Heart left ventricle (tissue), 16 donors: Measurements from ENCODE around the gene HSPB7. TPM values are rescaled to one million over a fixed set of nuclear protein-coding genes. Genes with fewer than 3 reads are reported as not detected.
A peak's percentile ranks its signal among the peaks of the same experiment; 100 is the strongest.

Experiments
- ATAC-seq, 4 donors: fragments of 200-7000 bp; cut with Tn5 transposase; one replicate each; pipeline ENCODE4 v1.9.1; 2020 to 2022; ENCODE audit warnings: moderate library complexity in 4 of 4, mild to moderate bottlenecking in 3 of 4, moderate number of reproducible peaks in 1 of 4
- DNase-seq, 5 donors: peaks; one replicate each; pipeline ENCODE4 v3.0.0-alpha.2; 2020
- H3K27ac ChIP-seq, 12 donors: fragments of 200-600 bp; sonication (generic) in 4 of 12; one replicate each; pipeline versions ENCODE4 v1.5.0 to v1.8.0; 2016 to 2022; ENCODE audit warnings: mild to moderate bottlenecking in 2 of 12
- H3K27me3 ChIP-seq, 9 donors: fragments of 200-600 bp; sonication (generic) in 2 of 9; one replicate each; pipeline versions ENCODE4 v1.5.1 to v1.8.0; 2016 to 2022; ENCODE audit warnings: mild to moderate bottlenecking in 3 of 9
- H3K36me3 ChIP-seq, 9 donors: fragments of 200-600 bp; sonication (generic) in 2 of 9; one replicate each; pipeline versions ENCODE4 v1.5.0 to v1.8.0; 2018 to 2022; ENCODE audit warnings: mild to moderate bottlenecking in 2 of 9
- H3K4me1 ChIP-seq, 12 donors: fragments of 200-600 bp; sonication (generic) in 4 of 12; one replicate each; pipeline versions ENCODE4 v1.5.0 to v1.8.0; 2016 to 2022; ENCODE audit warnings: mild to moderate bottlenecking in 3 of 12
- H3K4me3 ChIP-seq, 12 donors: fragments of 200-600 bp; sonication (generic) in 4 of 12; one replicate each; pipeline versions ENCODE4 v1.5.0 to v1.8.0; 2017 to 2022; ENCODE audit warnings: mild to moderate bottlenecking in 9 of 12, moderate library complexity in 4 of 12
- H3K9me3 ChIP-seq, 12 donors: fragments of 200-600 bp; sonication (generic) in 4 of 12; one replicate each; pipeline versions ENCODE4 v1.5.0 to v1.8.0; 2016 to 2022; ENCODE audit warnings: mild to moderate bottlenecking in 1 of 12
- POLR2A ChIP-seq, 2 donors: fragments of 450-650 bp; IDR thresholded peaks; one replicate each; pipeline ENCODE4 v1.6.1; 2017; ENCODE audit warnings: antibody characterized with exemption in 2 of 2, mild to moderate bottlenecking in 2 of 2, moderate library complexity in 2 of 2
- WGBS, 4 donors: extraction: QIAGEN DNeasy Blood & Tissue Kit in 2 of 4; methylation state at CpG; one replicate each; pipeline versions ENCODE4 v1.1.5 to v1.1.7; 2013 to 2018; 5-methylcytosine and 5-hydroxymethylcytosine counted together
- intact Hi-C, 10 donors: fragments of 100-400 bp; cut with DNase I; formaldehyde crosslinking; loops; one replicate each; pipeline versions ENCODE4 v1.11.1 to v1.14.2; 2022
- polyA plus RNA-seq, 2 donors: library from polyadenylated mRNA; stranded (reverse); fragments of 200-250 nt; gene quantifications; one replicate each; pipeline ENCODE4 v1.2.3, GENCODE V29; 2013
- total RNA-seq, 9 donors: library from RNA; depleted of rRNA in 2 of 9; stranded (reverse); fragments of >200 nt in 2 of 9; fragmentation: NEBNext Ultra II Directional in 3 of 9; extraction: Animal tissue kit (Norgen Biotek cat#: 25700) in 3 of 9; gene quantifications; one replicate each; pipeline versions ENCODE4 v1.1.0 to v1.2.4, GENCODE V29; 2016 to 2023
- TF ChIP-seq, protein P1 (sequence below), 12 donors: fragments of 200-600 bp; sonication (generic) in 4 of 12; IDR thresholded peaks; one replicate each; pipeline versions ENCODE4 v1.5.0 to v1.8.0; 2018 to 2022; ENCODE audit warnings: antibody characterized with exemption in 12 of 12, mild to moderate bottlenecking in 5 of 12
- donor health status: ischemic (EF 13 %, LVEDD 7.1; RV severe dilation, severe dysfunction).
- donor health status: healthy with polysubstance abuse.
- donor health status: DM: no; HTN: yes; CAD: no.
- donor health status: DM: no; HTN: no; CAD: no.
- donor health status: ischemic (EF 25% LVEDD 6.9; RV normal size, moderate dysfunction).
- donor health status: ischemic (EF 25% LVEDD 5.7; RV mildly dilated, moderate dysfunction).
- donor health status: healthy.
- donor health status: DM: yes; HTN: yes; CAD: no.
- donor health status: ischemic (EF 35%, LVEDD 5.7; RV mildly dilated, moderate dysfunction).
- donor health status: nonischemic (EF 11% LVEDD 7.7; RV severe dilation, severe dysfunction).
- donor health status: DM: yes; HTN: yes; CAD: no.
- donor health status: PGD.
- donor health status: ischemic (EF 29% LVEDD 5.4; RV normal size, mild dysfunction).
- donor health status: nonischemic (EF 23%, LVEDD 6.1; RV moderate dilation, normal function).

HSPB7 gene
- total and polyA plus RNA-seq, 11 donors: 2,598 to 10,910 (median 4,961) TPM

DNA sequence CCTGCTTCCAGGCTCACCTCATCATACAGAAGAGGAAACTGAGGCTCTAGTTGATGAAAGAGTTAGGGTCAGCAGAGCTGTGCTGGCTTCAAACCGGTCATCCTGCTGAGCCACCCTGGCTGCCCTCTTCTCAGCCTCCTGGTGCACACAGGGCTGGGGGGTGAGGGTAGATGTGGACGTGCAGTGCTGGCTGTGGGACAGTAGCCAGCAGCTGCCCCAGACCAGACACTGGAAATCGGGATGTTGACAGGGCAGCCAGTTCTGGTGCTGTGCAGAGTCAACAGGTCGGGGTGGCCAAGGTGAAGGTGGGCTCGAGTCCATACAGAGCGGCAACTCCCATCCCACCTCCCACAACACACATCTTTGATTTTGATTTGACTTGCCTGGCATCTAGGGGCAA lies 2.5 kb upstream of the HSPB7 start:
- peak overlapping the region; percentile 65 to 99 (median 97) for H3K27ac ChIP-seq
- no peak overlapping the region for H3K4me3 ChIP-seq
- intact Hi-C loops: no loop called here
- H3K9me3 ChIP-seq: no peaks in the 10 kb centered on the region
- ATAC-seq (peak in 3 of 4 donors; percentile 2 to 9 (median 4)), DNase-seq (peak in 3 of 5 donors; percentile 46 to 69 (median 69))
- H3K4me1 ChIP-seq: peaks cover 0 to 45% (median 18%) of the 10 kb centered on the region in 12 donors
- TF ChIP-seq, protein P1, sequence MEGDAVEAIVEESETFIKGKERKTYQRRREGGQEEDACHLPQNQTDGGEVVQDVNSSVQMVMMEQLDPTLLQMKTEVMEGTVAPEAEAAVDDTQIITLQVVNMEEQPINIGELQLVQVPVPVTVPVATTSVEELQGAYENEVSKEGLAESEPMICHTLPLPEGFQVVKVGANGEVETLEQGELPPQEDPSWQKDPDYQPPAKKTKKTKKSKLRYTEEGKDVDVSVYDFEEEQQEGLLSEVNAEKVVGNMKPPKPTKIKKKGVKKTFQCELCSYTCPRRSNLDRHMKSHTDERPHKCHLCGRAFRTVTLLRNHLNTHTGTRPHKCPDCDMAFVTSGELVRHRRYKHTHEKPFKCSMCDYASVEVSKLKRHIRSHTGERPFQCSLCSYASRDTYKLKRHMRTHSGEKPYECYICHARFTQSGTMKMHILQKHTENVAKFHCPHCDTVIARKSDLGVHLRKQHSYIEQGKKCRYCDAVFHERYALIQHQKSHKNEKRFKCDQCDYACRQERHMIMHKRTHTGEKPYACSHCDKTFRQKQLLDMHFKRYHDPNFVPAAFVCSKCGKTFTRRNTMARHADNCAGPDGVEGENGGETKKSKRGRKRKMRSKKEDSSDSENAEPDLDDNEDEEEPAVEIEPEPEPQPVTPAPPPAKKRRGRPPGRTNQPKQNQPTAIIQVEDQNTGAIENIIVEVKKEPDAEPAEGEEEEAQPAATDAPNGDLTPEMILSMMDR (IDR thresholded peaks at IDR 0.05): no peak
- TF ChIP-seq POLR2A (IDR thresholded peaks at IDR 0.05): no peak
- H3K36me3 ChIP-seq: peaks cover 0 to 6% (median 0%) of the 10 kb centered on the region in 9 donors
- no peaks in the 10 kb centered on the region for H3K27me3 ChIP-seq
- WGBS, 4 donors: 40 to 66% (median 56%) methylated on average over 6 of the region's 6 CpGs

DNA sequence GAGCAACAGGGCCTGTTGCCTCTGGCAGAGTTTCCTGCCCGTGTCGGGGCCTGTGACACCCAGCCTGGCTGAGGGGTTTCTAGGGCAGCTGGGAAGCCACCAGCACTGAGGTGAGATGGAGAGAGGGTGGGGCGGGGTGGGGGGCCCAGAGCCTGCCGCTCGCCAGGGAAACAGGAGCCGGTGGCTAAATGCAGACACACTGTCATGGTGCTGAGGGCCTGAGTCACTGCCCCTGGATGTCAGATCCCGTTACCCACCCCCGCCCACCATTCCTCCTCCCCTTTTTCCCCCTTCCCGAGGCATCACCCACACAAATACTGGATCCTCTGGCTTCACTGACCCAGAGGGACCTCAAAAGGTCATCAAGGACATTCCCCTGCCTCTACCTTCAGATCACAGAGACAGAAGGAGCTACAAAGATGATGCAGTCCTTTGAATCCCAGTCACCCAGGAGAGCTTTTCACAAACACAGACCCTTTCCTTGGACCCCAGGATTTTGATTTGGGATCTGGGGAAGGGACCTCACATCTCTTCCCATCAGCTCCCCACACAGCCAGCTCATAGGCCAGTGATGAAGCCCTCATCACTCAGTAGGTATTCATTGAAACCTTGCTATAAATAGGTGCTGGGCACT lies 1.9 kb upstream of the HSPB7 start:
- DNase-seq (peak; percentile 80 to 92 (median 84)), ATAC-seq (peak in 2 of 4 donors; percentile 39 to 59)
- Histone ChIP-seq H3K4me1 (peaks cover 0 to 51% (median 19%) of the 10 kb centered on the region in 12 donors), H3K4me3 (peak overlapping the region in 1 of 12 donors; percentile 68), H3K9me3 (no peaks in the 10 kb centered on the region), H3K27ac (peak overlapping the region; percentile 88 to 99 (median 97)), H3K27me3 (no peaks in the 10 kb centered on the region), H3K36me3 (peaks cover 0 to 10% (median 0%) of the 10 kb centered on the region in 9 donors)
- TF ChIP-seq, protein P1 (IDR thresholded peaks at IDR 0.05): no peak
- no peak for TF ChIP-seq POLR2A (IDR thresholded peaks at IDR 0.05)
- 50 to 55% (median 51%) methylated on average over 8 to 9 of the region's 9 CpGs for WGBS, 4 donors
- intact Hi-C loops: no loop called here

- intact Hi-C loops: no loop called here
- Histone ChIP-seq H3K27me3 (no peaks in the 10 kb centered on the region), H3K4me1 (peaks cover 0 to 59% (median 24%) of the 10 kb centered on the region in 12 donors), H3K27ac (peak overlapping the region; percentile 88 to 99 (median 97)), H3K4me3 (peak overlapping the region; percentile 0 to 81 (median 66)), H3K36me3 (peaks cover 0 to 10% (median 0%) of the 10 kb centered on the region in 9 donors), H3K9me3 (no peaks in the 10 kb centered on the region)
- TF ChIP-seq, protein P1 (IDR thresholded peaks at IDR 0.05): no peak
- TF ChIP-seq POLR2A (IDR thresholded peaks at IDR 0.05): peak in 1 of 2 donors; percentile 18
- 45 to 69% (median 56%) methylated on average over 11 to 23 of the region's 23 CpGs for WGBS, 4 donors
- ATAC-seq (peak; percentile 1 to 48 (median 17)), DNase-seq (peak in 2 of 5 donors; percentile 56 to 61)
These were observed 1.2 kb upstream of the HSPB7 start for GRCh38 chr1:16018749-16019643.

DNA sequence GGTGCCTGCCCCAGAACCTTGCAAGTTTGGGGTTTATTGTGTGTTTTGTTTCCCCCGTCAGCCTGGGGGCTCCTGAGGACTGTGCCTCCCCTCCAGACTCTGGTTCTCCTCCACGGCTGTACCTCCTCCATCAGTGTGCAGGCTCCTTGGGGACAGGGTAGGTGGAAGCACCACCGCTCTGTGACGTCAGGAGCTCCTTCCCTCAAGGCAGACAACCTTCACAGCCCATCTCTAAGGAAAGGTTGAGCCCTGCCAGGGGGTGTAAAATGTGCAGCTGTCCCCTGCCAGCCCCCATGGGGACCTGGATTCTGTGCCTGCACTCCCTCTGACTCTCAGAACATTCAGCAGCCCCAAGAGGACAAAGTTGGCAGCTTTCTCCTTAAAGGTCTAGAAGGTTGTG lies 465 bp upstream of the HSPB7 start:
- Histone ChIP-seq H3K4me3 (peak overlapping the region in 11 of 12 donors; percentile 13 to 81 (median 66)), H3K9me3 (no peaks in the 10 kb centered on the region), H3K27me3 (peaks cover 0 to 2% (median 0%) of the 10 kb centered on the region in 9 donors), H3K36me3 (peaks cover 0 to 10% (median 0%) of the 10 kb centered on the region in 9 donors), H3K4me1 (peaks cover 0 to 65% (median 29%) of the 10 kb centered on the region in 12 donors), H3K27ac (peak overlapping the region; percentile 88 to 99 (median 97))
- WGBS, 4 donors: 18 to 32% (median 28%) methylated on average over 4 of the region's 4 CpGs
- DNase-seq: peak in 2 of 5 donors; percentile 57 to 64
- ATAC-seq: peak; percentile 0 to 6 (median 2)
- intact Hi-C loops: no loop called here
- TF ChIP-seq, protein P1 (IDR thresholded peaks at IDR 0.05): no peak
- TF ChIP-seq POLR2A (IDR thresholded peaks at IDR 0.05): no peak
